ENCODE measurements around the gene DHODH.
"Not testable (repeated sequence)": the region's sequence is repeated elsewhere in the genome, so short reads cannot be mapped to it uniquely, and the experiment has no call there.

DHODH gene

DNA sequence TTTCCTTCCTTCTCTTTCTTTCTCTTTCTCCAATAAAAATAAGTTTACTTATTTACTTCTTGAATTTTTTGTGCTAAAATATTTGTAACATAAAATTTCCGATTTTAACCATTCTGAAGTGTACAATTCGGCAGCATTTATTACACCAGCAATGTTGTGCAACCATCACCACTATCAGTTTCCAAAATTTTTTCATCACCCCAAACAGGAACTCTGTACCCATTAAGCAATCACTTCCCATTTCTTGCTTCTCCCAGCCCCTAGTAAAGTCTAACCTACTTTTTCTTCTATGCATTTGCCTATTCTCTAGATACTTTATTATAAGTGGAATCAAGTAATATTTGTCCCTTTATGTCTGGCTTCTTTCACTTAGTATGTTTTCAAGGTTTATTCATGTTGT is 43.3 kb downstream of the DHODH start:
- H3K4me1 ChIP-seq (ENCODE audit: control insufficient read depth, insufficient read depth, low read length, unreplicated experiment) = no peaks in the 10 kb centered on the region
- H3K27me3 ChIP-seq (ENCODE audit: insufficient read depth, low read length) = peaks cover 31% of the 10 kb centered on the region; the same call in 1 of the 2 replicates
- H3K36me3 ChIP-seq (ENCODE audit: insufficient read depth, low read length) = no peaks in the 10 kb centered on the region

GRCh38 chr16:72054254-72054847 is 45.8 kb downstream of the DHODH start, which contains the start of gene HP:
TSS of gene HP (plus strand) at chr16:72054505. CDS start at chr16:72054653, 148 bp downstream.
- not testable (repeated sequence) for H2AFZ ChIP-seq (ENCODE audit: low read length, unreplicated experiment); H3K4me3 ChIP-seq (ENCODE audit: low read depth, low read length); H3K27ac ChIP-seq (ENCODE audit: low read depth, low read length); H3K4me1 ChIP-seq (ENCODE audit: control insufficient read depth, insufficient read depth, low read length, unreplicated experiment); H3K79me2 ChIP-seq (ENCODE audit: control insufficient read depth, insufficient read depth, low read length, unreplicated experiment); H3K36me3 ChIP-seq (ENCODE audit: insufficient read depth, low read length)
- peaks cover 30% of the 10 kb centered on the region for H3K27me3 ChIP-seq (ENCODE audit: insufficient read depth, low read length)

More for the DNA sequence above, 43.3 kb downstream of the DHODH start:
- no peak overlapping the region for H2AFZ ChIP-seq (ENCODE audit: low read length, unreplicated experiment)
- no peak overlapping the region for H3K27ac ChIP-seq (ENCODE audit: low read depth, low read length)
- no peaks in the 10 kb centered on the region for H3K79me2 ChIP-seq (ENCODE audit: control insufficient read depth, insufficient read depth, low read length, unreplicated experiment)
- no peak overlapping the region for H3K4me3 ChIP-seq (ENCODE audit: low read depth, low read length)

GRCh38 chr16:72055911-72056310 is 47.4 kb downstream of the DHODH start:
- Histone ChIP-seq H3K36me3 (ENCODE audit: insufficient read depth, low read length) (no peaks in the 10 kb centered on the region), H3K4me1 (ENCODE audit: control insufficient read depth, insufficient read depth, low read length, unreplicated experiment) (no peaks in the 10 kb centered on the region), H3K27me3 (ENCODE audit: insufficient read depth, low read length) (peaks cover 22% of the 10 kb centered on the region), H2AFZ (ENCODE audit: low read length, unreplicated experiment) (no peak overlapping the region), H3K4me3 (ENCODE audit: low read depth, low read length) (no peak overlapping the region), H3K27ac (ENCODE audit: low read depth, low read length) (no peak overlapping the region), H3K79me2 (ENCODE audit: control insufficient read depth, insufficient read depth, low read length, unreplicated experiment) (no peaks in the 10 kb centered on the region)

GRCh38 chr16:72057313-72057712 is 48.8 kb downstream of the DHODH start:
- H3K27ac ChIP-seq (ENCODE audit: low read depth, low read length); H3K4me3 ChIP-seq (ENCODE audit: low read depth, low read length); H2AFZ ChIP-seq (ENCODE audit: low read length, unreplicated experiment); H3K36me3 ChIP-seq (ENCODE audit: insufficient read depth, low read length); H3K4me1 ChIP-seq (ENCODE audit: control insufficient read depth, insufficient read depth, low read length, unreplicated experiment); H3K79me2 ChIP-seq (ENCODE audit: control insufficient read depth, insufficient read depth, low read length, unreplicated experiment): not testable (repeated sequence)
- peaks cover 19% of the 10 kb centered on the region for H3K27me3 ChIP-seq (ENCODE audit: insufficient read depth, low read length)

DNA sequence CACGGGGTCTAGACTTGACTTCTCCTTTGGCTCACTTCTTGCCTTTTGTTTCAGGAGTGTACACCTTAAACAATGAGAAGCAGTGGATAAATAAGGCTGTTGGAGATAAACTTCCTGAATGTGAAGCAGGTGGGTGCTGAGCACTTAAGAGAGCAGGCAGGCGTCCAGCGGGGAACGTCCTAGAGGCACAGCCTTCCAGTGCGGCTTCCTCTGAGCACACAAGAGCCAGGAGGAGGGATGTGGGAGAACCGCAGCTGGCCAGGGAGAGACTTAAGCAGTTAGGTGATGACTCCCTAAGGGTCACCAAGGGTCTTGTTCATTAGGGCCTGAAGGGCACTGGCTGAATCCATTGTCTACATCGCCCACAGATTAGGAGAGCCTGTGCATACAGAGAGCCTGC is 50.5 kb downstream of the DHODH start:
- H3K4me3 ChIP-seq (ENCODE audit: low read depth, low read length); H3K36me3 ChIP-seq (ENCODE audit: insufficient read depth, low read length); H3K4me1 ChIP-seq (ENCODE audit: control insufficient read depth, insufficient read depth, low read length, unreplicated experiment); H2AFZ ChIP-seq (ENCODE audit: low read length, unreplicated experiment); H3K79me2 ChIP-seq (ENCODE audit: control insufficient read depth, insufficient read depth, low read length, unreplicated experiment); H3K27ac ChIP-seq (ENCODE audit: low read depth, low read length): not testable (repeated sequence)
- peaks cover 13% of the 10 kb centered on the region for H3K27me3 ChIP-seq (ENCODE audit: insufficient read depth, low read length)

DNA sequence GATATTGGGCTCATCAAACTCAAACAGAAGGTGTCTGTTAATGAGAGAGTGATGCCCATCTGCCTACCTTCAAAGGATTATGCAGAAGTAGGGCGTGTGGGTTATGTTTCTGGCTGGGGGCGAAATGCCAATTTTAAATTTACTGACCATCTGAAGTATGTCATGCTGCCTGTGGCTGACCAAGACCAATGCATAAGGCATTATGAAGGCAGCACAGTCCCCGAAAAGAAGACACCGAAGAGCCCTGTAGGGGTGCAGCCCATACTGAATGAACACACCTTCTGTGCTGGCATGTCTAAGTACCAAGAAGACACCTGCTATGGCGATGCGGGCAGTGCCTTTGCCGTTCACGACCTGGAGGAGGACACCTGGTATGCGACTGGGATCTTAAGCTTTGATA is 51.9 kb downstream of the DHODH start:
- Histone ChIP-seq H3K27ac (ENCODE audit: low read depth, low read length) (no peak overlapping the region), H3K79me2 (ENCODE audit: control insufficient read depth, insufficient read depth, low read length, unreplicated experiment) (no peaks in the 10 kb centered on the region), H3K4me3 (ENCODE audit: low read depth, low read length) (no peak overlapping the region), H3K36me3 (ENCODE audit: insufficient read depth, low read length) (no peaks in the 10 kb centered on the region), H3K4me1 (ENCODE audit: control insufficient read depth, insufficient read depth, low read length, unreplicated experiment) (no peaks in the 10 kb centered on the region), H3K27me3 (ENCODE audit: insufficient read depth, low read length) (peaks cover 15% of the 10 kb centered on the region), H2AFZ (ENCODE audit: low read length, unreplicated experiment) (no peak overlapping the region)

- H3K27ac ChIP-seq (ENCODE audit: low read depth, low read length) = no peak overlapping the region
- H3K79me2 ChIP-seq (ENCODE audit: control insufficient read depth, insufficient read depth, low read length, unreplicated experiment) = no peaks in the 10 kb centered on the region
- H3K4me1 ChIP-seq (ENCODE audit: control insufficient read depth, insufficient read depth, low read length, unreplicated experiment) = no peaks in the 10 kb centered on the region
- H2AFZ ChIP-seq (ENCODE audit: low read length, unreplicated experiment) = no peak overlapping the region
- no peak overlapping the region for H3K4me3 ChIP-seq (ENCODE audit: low read depth, low read length)
- no peaks in the 10 kb centered on the region for H3K36me3 ChIP-seq (ENCODE audit: insufficient read depth, low read length)
- peaks cover 15% of the 10 kb centered on the region for H3K27me3 ChIP-seq (ENCODE audit: insufficient read depth, low read length)
Measured at GRCh38 chr16:72061564-72061963, 53.0 kb downstream of the DHODH start.

GRCh38 chr16:72064361-72064894 is 55.9 kb downstream of the DHODH start:
- Histone ChIP-seq H3K36me3 (ENCODE audit: insufficient read depth, low read length) (no peaks in the 10 kb centered on the region), H3K79me2 (ENCODE audit: control insufficient read depth, insufficient read depth, low read length, unreplicated experiment) (no peaks in the 10 kb centered on the region), H2AFZ (ENCODE audit: low read length, unreplicated experiment) (no peak overlapping the region), H3K27me3 (ENCODE audit: insufficient read depth, low read length) (peaks cover 9% of the 10 kb centered on the region; the same call in 1 of the 2 replicates), H3K4me1 (ENCODE audit: control insufficient read depth, insufficient read depth, low read length, unreplicated experiment) (no peaks in the 10 kb centered on the region), H3K4me3 (ENCODE audit: low read depth, low read length) (no peak overlapping the region), H3K27ac (ENCODE audit: low read depth, low read length) (no peak overlapping the region)

DNA sequence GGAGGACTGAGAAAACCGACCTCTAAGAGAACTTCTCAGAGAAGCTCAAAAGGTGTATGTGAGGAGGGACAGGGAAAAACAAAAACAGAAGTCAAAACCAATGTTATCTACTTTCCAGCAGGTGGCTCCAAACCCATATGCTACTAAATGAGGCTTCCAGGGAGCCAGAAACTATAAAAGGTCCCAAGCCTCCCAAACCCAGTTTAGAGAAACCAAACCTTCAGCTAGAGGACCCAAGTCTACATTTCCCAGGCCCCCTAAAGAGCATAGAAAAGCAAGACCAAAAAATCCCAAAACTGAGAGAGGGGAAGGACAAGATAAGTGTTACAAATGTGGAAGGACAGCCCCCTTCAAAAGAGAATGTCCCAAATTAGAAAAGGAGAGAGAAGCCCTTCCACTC is 58.2 kb downstream of the DHODH start:
- H2AFZ ChIP-seq (ENCODE audit: low read length, unreplicated experiment) = no peak overlapping the region
- H3K4me1 ChIP-seq (ENCODE audit: control insufficient read depth, insufficient read depth, low read length, unreplicated experiment) = no peaks in the 10 kb centered on the region
- no peak overlapping the region for H3K4me3 ChIP-seq (ENCODE audit: low read depth, low read length)
- H3K36me3 ChIP-seq (ENCODE audit: insufficient read depth, low read length) = no peaks in the 10 kb centered on the region
- H3K79me2 ChIP-seq (ENCODE audit: control insufficient read depth, insufficient read depth, low read length, unreplicated experiment) = no peaks in the 10 kb centered on the region
- peaks cover 9% of the 10 kb centered on the region; the same call in 1 of the 2 replicates for H3K27me3 ChIP-seq (ENCODE audit: insufficient read depth, low read length)
- no peak overlapping the region for H3K27ac ChIP-seq (ENCODE audit: low read depth, low read length)

- no peak overlapping the region for H3K27ac ChIP-seq (ENCODE audit: low read depth, low read length)
- H2AFZ ChIP-seq (ENCODE audit: low read length, unreplicated experiment) = no peak overlapping the region
- no peak overlapping the region for H3K4me3 ChIP-seq (ENCODE audit: low read depth, low read length)
- no peaks in the 10 kb centered on the region for H3K4me1 ChIP-seq (ENCODE audit: control insufficient read depth, insufficient read depth, low read length, unreplicated experiment)
- no peaks in the 10 kb centered on the region for H3K79me2 ChIP-seq (ENCODE audit: control insufficient read depth, insufficient read depth, low read length, unreplicated experiment)
- no peaks in the 10 kb centered on the region for H3K36me3 ChIP-seq (ENCODE audit: insufficient read depth, low read length)
- H3K27me3 ChIP-seq (ENCODE audit: insufficient read depth, low read length) = 0 out of 2 replicates have a peak, but pooled peaks cover 3% of the 10 kb centered on the region
Measured at GRCh38 chr16:72068930-72069329, 60.4 kb downstream of the DHODH start.

Measured in ACC112 (cell line).